Aorta (tissue), 5 donors: Measurements from ENCODE around the gene RNASEH1. TPM values are rescaled to one million over a fixed set of nuclear protein-coding genes. Genes with fewer than 3 reads are reported as not detected.
A peak's percentile ranks its signal among the peaks of the same experiment; 100 is the strongest.

ENCODE experiments used
- ATAC-seq: fragments of 200-7000 bp; cut with Tn5 transposase; one replicate; pipeline ENCODE4 v1.9.1; 2022; ENCODE audit warnings: moderate library complexity; ENCODE audit not compliant: low FRiP score
- DNase-seq, 2 donors: peaks; one replicate each; pipeline ENCODE4 v3.0.0-alpha.2; 2020
- H3K27ac ChIP-seq, 2 donors: one replicate each; pipeline ENCODE4 v1.5.1; 2013; ENCODE audit warnings: low read length in 2 of 2, mild to moderate bottlenecking in 2 of 2, moderate library complexity in 2 of 2, control low read depth in 1 of 2, inconsistent platforms in 1 of 2, low read depth in 1 of 2
- H3K27me3 ChIP-seq, 2 donors: one replicate each; pipeline ENCODE4 v1.6.1; 2013; ENCODE audit warnings: control low read depth in 1 of 2, low read length in 1 of 2, mild to moderate bottlenecking in 1 of 2, moderate library complexity in 1 of 2; ENCODE audit not compliant: insufficient read depth in 2 of 2, control insufficient read depth in 1 of 2
- H3K36me3 ChIP-seq, 2 donors: one replicate each; pipeline ENCODE4 v1.6.1; 2013; ENCODE audit warnings: control low read depth in 1 of 2, low read length in 1 of 2, mild to moderate bottlenecking in 1 of 2; ENCODE audit not compliant: insufficient read depth in 2 of 2, control insufficient read depth in 1 of 2
- H3K4me1 ChIP-seq, 2 donors: one replicate each; pipeline ENCODE4 v1.6.1; 2013; ENCODE audit warnings: low read length in 2 of 2, control low read depth in 1 of 2, mild to moderate bottlenecking in 1 of 2, moderate library complexity in 1 of 2; ENCODE audit not compliant: insufficient read depth in 2 of 2, control insufficient read depth in 1 of 2
- H3K4me3 ChIP-seq, 2 donors: one replicate each; pipeline ENCODE4 v1.5.1; 2013; ENCODE audit warnings: low read length in 2 of 2, control low read depth in 1 of 2, mild to moderate bottlenecking in 1 of 2
- H3K9me3 ChIP-seq: one replicate; pipeline ENCODE4 v1.6.1; 2013; ENCODE audit warnings: mild to moderate bottlenecking, low read length; ENCODE audit not compliant: control insufficient read depth
- whole genome bisulfite sequencing, 2 donors: extraction: QIAGEN DNeasy Blood & Tissue Kit; methylation state at CpG; one replicate each; pipeline ENCODE4 v1.1.7; 2013; 5-methylcytosine and 5-hydroxymethylcytosine counted together
- intact Hi-C, 2 donors: fragments of 100-400 bp; cut with DNase I; formaldehyde crosslinking; loops; one replicate each; pipeline versions ENCODE4 v1.14.2 to v1.15.0; 2022
- polyA plus RNA-seq, 2 donors: library from polyadenylated mRNA; stranded (reverse); fragments of 200-250 nt; gene quantifications; one replicate each; pipeline ENCODE4 v1.2.3, GENCODE V29; 2013
- total RNA-seq, 2 donors: library from RNA; stranded (reverse); fragmentation: NEBNext Ultra II Directional; extraction: Animal tissue kit (Norgen Biotek cat#: 25700); gene quantifications; one replicate each; pipeline ENCODE4 v1.2.1, GENCODE V29; 2021
- donor health status: healthy with polysubstance abuse.
- donor health status: Bipolar disorder and iron deficiency.
- donor health status: DM: no; HTN: no; CAD: no.
- donor health status: DM: no; HTN: no; CAD: no.
- donor health status: DM: yes; HTN: yes; CAD: no.

RNASEH1 gene
- total and polyA plus RNA-seq, 4 donors: 11.0 to 20.1 (median 19.7) TPM

DNA sequence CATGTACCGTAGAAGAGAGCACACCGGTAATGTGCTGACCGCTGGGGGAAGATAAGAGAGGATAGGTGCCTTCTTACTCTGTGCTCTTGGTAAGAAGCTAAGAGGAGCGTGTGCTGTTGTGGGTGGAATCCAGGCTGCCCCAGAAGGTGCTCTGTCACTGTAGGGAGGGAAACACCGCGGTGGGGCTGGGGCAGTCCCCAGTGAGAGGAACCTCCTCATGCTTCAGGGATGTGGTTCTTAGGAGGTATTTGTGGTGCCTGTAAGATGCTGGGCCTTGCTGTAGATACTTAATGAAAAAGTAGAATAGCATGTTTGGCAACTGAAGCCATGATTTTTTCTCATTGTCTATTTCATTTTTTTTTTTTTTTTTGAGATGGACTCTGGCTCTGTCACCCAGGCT, 37.9 kb upstream of the RNASEH1 start:
- no peaks in the 10 kb centered on the region for H3K4me1 ChIP-seq
- H3K9me3 ChIP-seq: no peaks in the 10 kb centered on the region
- 95 to 98% methylated on average over 6 of the region's 6 CpGs for WGBS, 2 donors

DNA sequence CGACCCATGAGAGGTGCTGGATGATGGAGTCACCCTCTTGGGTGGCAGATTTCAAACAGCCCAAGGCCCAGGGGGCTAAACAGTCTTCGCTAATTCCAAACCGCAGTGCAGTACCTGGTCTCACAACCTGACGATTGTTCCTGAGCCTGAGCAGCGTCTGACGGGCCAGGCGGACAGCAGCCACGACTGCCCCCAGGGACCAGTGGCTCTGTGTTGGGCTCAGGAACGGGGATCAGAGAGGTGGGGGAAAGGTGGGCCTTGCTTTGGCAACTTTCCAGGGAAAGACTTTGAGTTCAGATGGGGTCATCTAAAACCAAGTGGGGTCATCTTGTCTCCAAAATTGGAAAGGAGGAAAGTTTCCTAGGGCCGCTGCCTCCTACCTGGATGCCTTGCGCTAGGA, 37.3 kb upstream of the RNASEH1 start:
- DNase-seq: peak in 1 of 2 donors; percentile 25
- intact Hi-C loops: no loop called here

More for the DNA sequence above, 37.9 kb upstream of the RNASEH1 start:
- H3K27me3 ChIP-seq: no peaks in the 10 kb centered on the region
- intact Hi-C loops: no loop called here
- no peak overlapping the region for H3K4me3 ChIP-seq
- H3K36me3 ChIP-seq: no peaks in the 10 kb centered on the region
- no peak overlapping the region for H3K27ac ChIP-seq
- ATAC-seq (no peak), DNase-seq (peak in 1 of 2 donors; percentile 26)

DNA sequence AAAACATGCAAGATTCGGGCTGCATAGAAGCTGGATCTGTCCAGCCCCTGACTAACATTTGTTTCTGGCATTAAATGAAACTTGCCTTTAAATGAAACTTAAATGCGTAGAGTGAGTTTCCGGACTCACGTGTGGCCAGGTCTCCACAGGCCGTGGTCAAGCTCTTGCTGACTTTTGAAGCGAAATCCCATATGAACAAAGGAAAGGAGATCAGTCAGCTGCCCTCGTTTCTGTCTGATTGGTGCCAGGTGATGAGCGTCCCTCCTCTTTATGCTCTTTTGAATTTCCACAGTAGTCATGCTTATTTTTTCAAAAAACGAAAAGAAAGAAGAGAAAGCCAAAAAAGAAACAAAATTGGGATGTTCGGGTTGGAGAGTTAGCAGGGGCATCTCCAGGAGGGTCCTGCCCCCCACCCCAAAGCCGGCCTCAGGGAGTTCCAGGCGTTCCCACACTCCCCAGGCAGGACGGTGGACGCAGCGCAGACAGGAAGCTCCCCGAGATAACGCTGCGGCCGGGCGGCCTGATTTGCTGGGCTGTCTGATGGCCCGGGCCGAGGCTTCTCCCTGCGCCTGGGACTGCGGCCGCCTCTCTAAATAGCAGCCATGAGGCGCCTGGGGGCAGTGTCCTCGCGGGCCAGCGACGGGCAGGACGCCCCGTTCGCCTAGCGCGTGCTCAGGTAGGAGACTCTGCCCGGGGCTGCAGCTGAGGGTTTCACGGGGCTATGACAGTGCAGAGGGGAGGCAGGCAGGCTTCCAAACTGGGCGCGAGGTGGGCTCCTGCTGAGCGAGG, 36.6 kb upstream of the RNASEH1 start, which contains the start of gene COLEC11:
Gene COLEC11 (plus strand): TSS at position 620 of the 789 bp plus-strand sequence. CDS start 9,229 bp downstream, outside the sequence.
- intact Hi-C loops: no loop called here
- H3K9me3 ChIP-seq: no peaks in the 10 kb centered on the region
- DNase-seq (peak in 1 of 2 donors; percentile 79), ATAC-seq (peak; percentile 78)
- H3K4me3 ChIP-seq: no peak within 1 kb of the TSS
- H3K27ac ChIP-seq: no peak within 1 kb of the TSS
- H3K36me3 ChIP-seq: no peaks in the 10 kb centered on the region
- no peaks in the 10 kb centered on the region for H3K4me1 ChIP-seq
- H3K27me3 ChIP-seq: no peaks in the 10 kb centered on the region
- WGBS, 2 donors: 28 to 36% methylated on average over 40 of the region's 40 CpGs

More for the DNA sequence above, 37.3 kb upstream of the RNASEH1 start:
- Histone ChIP-seq H3K27ac (no peak overlapping the region), H3K36me3 (no peaks in the 10 kb centered on the region), H3K4me1 (no peaks in the 10 kb centered on the region), H3K9me3 (no peaks in the 10 kb centered on the region), H3K27me3 (no peaks in the 10 kb centered on the region), H3K4me3 (no peak overlapping the region)
- ATAC-seq: peak; percentile 29
- WGBS, 2 donors: 88 to 91% methylated on average over 11 of the region's 11 CpGs

DNA sequence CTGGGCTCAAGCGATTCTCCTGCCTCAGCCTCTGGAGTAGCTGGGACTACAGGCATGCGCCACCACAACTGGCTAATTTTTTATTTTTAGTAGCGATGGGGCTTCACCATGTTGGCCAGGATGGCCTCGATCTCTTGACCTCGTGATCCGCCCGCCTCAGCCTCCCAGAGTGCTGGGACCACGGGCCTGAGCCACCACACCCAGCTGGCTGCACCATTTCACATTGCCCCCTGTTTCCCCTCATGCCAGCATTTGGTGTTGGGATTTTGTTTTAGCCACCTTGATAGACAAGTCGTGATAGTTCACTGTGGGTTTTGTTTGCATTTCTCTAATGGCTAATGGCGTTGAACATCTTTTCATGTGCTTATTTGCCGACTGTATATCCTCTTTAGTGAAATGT, 31.0 kb upstream of the RNASEH1 start:
- H3K27ac ChIP-seq: no peak overlapping the region
- H3K4me1 ChIP-seq: no peaks in the 10 kb centered on the region
- intact Hi-C loops: no loop called here
- no peaks in the 10 kb centered on the region for H3K9me3 ChIP-seq
- no peak overlapping the region for H3K4me3 ChIP-seq
- DNase-seq (peak in 1 of 2 donors; percentile 36), ATAC-seq (no peak)
- no peaks in the 10 kb centered on the region for H3K27me3 ChIP-seq
- WGBS, 2 donors: 93% methylated on average over 11 of the region's 11 CpGs
- no peaks in the 10 kb centered on the region for H3K36me3 ChIP-seq

DNA sequence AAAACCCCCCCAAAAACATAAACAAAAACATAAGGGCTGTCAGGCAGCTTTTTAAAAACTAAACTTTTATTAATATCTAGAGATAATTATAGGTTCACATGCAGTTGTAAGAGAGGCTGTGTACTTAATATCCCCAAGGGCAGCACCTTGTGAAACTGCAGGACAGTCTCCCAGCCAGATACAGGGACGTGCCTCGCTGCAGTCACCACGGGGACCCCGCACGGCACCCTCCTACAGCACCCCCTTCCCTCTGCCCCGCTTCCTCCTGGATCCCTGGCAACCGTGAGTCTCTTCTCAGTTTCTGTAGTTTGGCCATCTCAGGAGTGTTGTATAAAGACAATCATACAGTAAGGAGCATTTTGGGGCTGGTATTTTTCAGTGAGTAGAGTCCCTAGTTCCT, 30.0 kb upstream of the RNASEH1 start:
- Histone ChIP-seq H3K36me3 (no peaks in the 10 kb centered on the region), H3K4me1 (no peaks in the 10 kb centered on the region), H3K9me3 (no peaks in the 10 kb centered on the region), H3K4me3 (no peak overlapping the region), H3K27me3 (no peaks in the 10 kb centered on the region), H3K27ac (no peak overlapping the region)
- DNase-seq (no peak), ATAC-seq (no peak)
- 86 to 88% methylated on average over 7 of the region's 7 CpGs for whole genome bisulfite sequencing, 2 donors
- intact Hi-C loops: no loop called here

DNA sequence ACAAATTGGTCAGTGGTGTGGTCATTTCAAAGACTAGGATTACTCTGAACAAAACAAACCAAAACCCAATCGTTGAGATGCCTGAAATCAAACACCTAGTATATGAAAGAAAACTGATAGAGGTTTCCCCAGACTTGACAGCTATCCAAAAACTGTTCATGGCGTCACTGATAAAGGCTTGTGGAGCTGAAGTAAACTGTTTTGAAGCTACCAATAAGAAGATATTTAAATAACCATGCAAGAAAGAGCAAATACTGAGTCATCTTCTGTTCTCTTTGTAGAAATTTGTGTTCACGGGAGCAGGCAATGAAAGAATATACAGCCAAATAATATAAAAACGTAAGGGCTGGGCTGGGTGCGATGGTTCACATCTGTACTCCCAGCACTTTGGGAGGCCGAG, 29.3 kb upstream of the RNASEH1 start:
- Histone ChIP-seq H3K4me3 (no peak overlapping the region), H3K36me3 (no peaks in the 10 kb centered on the region), H3K27me3 (no peaks in the 10 kb centered on the region), H3K9me3 (no peaks in the 10 kb centered on the region), H3K4me1 (no peaks in the 10 kb centered on the region), H3K27ac (no peak overlapping the region)
- no peak for DNase-seq
- no peak for ATAC-seq
- WGBS, 2 donors: 84 to 87% methylated on average over 6 of the region's 6 CpGs
- intact Hi-C loops: no loop called here

DNA sequence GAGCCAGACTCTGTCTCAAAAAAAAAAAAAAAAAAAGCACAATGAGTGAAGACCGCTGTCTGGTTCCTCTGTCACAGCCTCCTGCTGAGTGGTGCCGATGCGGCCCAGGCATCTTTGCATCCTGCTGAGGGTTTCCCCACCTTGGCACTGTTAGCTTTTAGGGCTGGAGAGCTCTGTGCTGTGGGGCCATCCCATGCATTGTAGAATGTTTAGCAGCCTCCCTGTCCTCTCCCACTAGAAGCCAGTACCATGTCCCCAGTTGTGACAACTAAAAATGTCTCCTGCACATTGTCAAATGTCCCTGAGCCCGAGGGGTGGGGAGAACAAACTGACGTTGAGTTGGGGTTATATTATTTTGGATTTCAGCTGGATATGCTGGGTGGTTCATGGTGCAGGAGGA, 28.9 kb upstream of the RNASEH1 start:
- Histone ChIP-seq H3K36me3 (no peaks in the 10 kb centered on the region), H3K9me3 (no peaks in the 10 kb centered on the region), H3K4me3 (no peak overlapping the region), H3K27ac (no peak overlapping the region), H3K4me1 (no peaks in the 10 kb centered on the region), H3K27me3 (no peaks in the 10 kb centered on the region)
- WGBS, 2 donors: 76 to 79% methylated on average over 5 of the region's 5 CpGs
- ATAC-seq (no peak), DNase-seq (no peak)
- intact Hi-C loops: no loop called here

DNA sequence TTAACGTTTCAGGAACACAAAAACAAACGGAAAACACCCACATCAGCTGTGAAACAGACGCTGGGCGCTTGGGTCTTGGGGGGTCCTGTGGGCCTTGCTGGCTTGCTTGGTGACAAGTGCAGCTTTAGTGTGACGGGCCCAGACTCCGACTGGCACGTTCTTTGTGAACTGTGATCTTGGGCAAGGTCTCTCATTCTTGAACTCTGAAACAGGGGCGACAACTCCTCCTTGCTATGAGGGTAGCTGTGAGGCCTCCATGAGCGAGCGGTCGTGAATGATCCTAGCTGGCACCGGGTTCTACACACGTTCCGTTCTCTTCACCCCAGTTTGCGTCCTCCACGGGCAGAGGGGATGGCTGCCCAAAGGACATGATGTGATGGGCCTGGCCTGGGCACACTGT, 28.1 kb upstream of the RNASEH1 start:
- H3K4me1 ChIP-seq: no peaks in the 10 kb centered on the region
- H3K36me3 ChIP-seq: no peaks in the 10 kb centered on the region
- no peaks in the 10 kb centered on the region for H3K27me3 ChIP-seq
- ATAC-seq (no peak), DNase-seq (no peak)
- H3K4me3 ChIP-seq: no peak overlapping the region
- 90 to 92% methylated on average over 16 of the region's 16 CpGs for WGBS, 2 donors
- H3K9me3 ChIP-seq: no peaks in the 10 kb centered on the region
- no peak overlapping the region for H3K27ac ChIP-seq
- intact Hi-C loops: no loop called here
